ENCODE measurements around the gene RALGAPB. TPM values are rescaled to one million over a fixed set of nuclear protein-coding genes. Genes with fewer than 3 reads are reported as not detected.

RALGAPB gene
- total RNA-seq, 1 experiment from 2014 or later: 24.0 TPM

GRCh38 chr20:38523697-38524096, 51.1 kb downstream of the RALGAPB start:
- DNase-seq (ENCODE audit: low read depth, low spot score) (no peak), ATAC-seq (no peak)
- Histone ChIP-seq H3K79me2 (ENCODE audit: insufficient read depth, low read length) (no peaks in the 10 kb centered on the region), H3K4me2 (ENCODE audit: low read length) (no peak overlapping the region), H3K9me3 (ENCODE audit: control insufficient read depth in 1 of 2, insufficient read depth in 1 of 2, low read depth in 1 of 2, low read length in 2 of 2) (no peaks in the 10 kb centered on the region), H3K27ac (ENCODE audit: low read depth, low read length) (no peak overlapping the region), H3K27me3 (ENCODE audit: insufficient read depth, low read length) (no peaks in the 10 kb centered on the region), H3K36me3 (ENCODE audit: control insufficient read depth in 1 of 2, insufficient read depth in 2 of 2, low read length in 2 of 2) (peaks cover 5 to 14% of the 10 kb centered on the region in 2 experiments; a peak in 1 of 4 replicates), H3K4me1 (ENCODE audit: control insufficient read depth in 1 of 2, insufficient read depth in 2 of 2, low read length in 2 of 2) (no peaks in the 10 kb centered on the region), H3K4me3 (replicated peaks in 1 of 2; ENCODE audit: low read depth in 1 of 2, low read length in 2 of 2) (no peak overlapping the region), H3K9ac (ENCODE audit: low read length) (no peak overlapping the region), H3K9me2 (ENCODE audit: insufficient read depth) (no peaks in the 10 kb centered on the region), H2AFZ (ENCODE audit: low read depth, low read length, poor library complexity, severe bottlenecking) (no peak overlapping the region), H4K20me1 (ENCODE audit: insufficient read depth) (no peaks in the 10 kb centered on the region)
- intact Hi-C loops (cut with micrococcal nuclease): no loop called here
- CTCF ChIA-PET: no interaction called here
- POLR2A ChIA-PET: no interaction called here
- no TSS peak for BruUV-seq (replicated peaks)
- no peak for TF ChIP-seq SP1 (IDR thresholded peaks at IDR 0.05; ENCODE audit: low read depth)
- no peak for TF ChIP-seq POLR2A (IDR thresholded peaks at IDR 0.05; ENCODE audit: borderline replicate concordance, extremely low read depth, insufficient read depth, insufficient read length)
- TF ChIP-seq YY1 (IDR thresholded peaks at IDR 0.05; ENCODE audit: extremely low read depth, insufficient replicate concordance, low read depth, low read length): no peak
- no peak for TF ChIP-seq CBX3 (IDR thresholded peaks at IDR 0.05; ENCODE audit: low read depth)
- TF ChIP-seq FOSL1 (IDR thresholded peaks at IDR 0.05; ENCODE audit: low read depth): peak; percentile 15; the same call in 1 of the 2 replicates
- RAD21 ChIA-PET (ENCODE audit: low non-redundant PET in 1 of 2, low total read pairs in 2 of 2, uncharacterized antibody in 2 of 2, unreplicated experiment in 2 of 2): no interaction called here

- no TSS peak for BruUV-seq (replicated peaks)
- TF ChIP-seq ZBTB33 (IDR thresholded peaks at IDR 0.05; ENCODE audit: extremely low read depth, insufficient replicate concordance, low read length): no peak
- TF ChIP-seq CTCF (IDR thresholded peaks at IDR 0.05 in 2 of 3, conservative IDR thresholded peaks at IDR 0.05 in 1 of 3; ENCODE audit: borderline replicate concordance in 1 of 3, insufficient read depth in 1 of 3, low read depth in 2 of 3, low read length in 2 of 3): no peak
- TF ChIP-seq RAD21 (IDR thresholded peaks at IDR 0.05; ENCODE audit: low read depth): no peak
- TF ChIP-seq SRF (IDR thresholded peaks at IDR 0.05; ENCODE audit: low read depth): no peak
- TF ChIP-seq EGR1 (IDR thresholded peaks at IDR 0.05; ENCODE audit: low read depth): no peak
- no peak for TF ChIP-seq YY1 (IDR thresholded peaks at IDR 0.05; ENCODE audit: extremely low read depth, insufficient replicate concordance, low read depth, low read length)
- no peak for TF ChIP-seq SP1 (IDR thresholded peaks at IDR 0.05; ENCODE audit: low read depth)
- no peak for TF ChIP-seq JUND (IDR thresholded peaks at IDR 0.05)
- no peak for TF ChIP-seq EZH2phosphoT487 (IDR thresholded peaks at IDR 0.05; ENCODE audit: borderline replicate concordance)
- TF ChIP-seq TCF7L2 (IDR thresholded peaks at IDR 0.05; ENCODE audit: borderline replicate concordance, extremely low read depth, insufficient read depth, insufficient read length): no peak
- TF ChIP-seq CBX3 (IDR thresholded peaks at IDR 0.05; ENCODE audit: low read depth): no peak
- TF ChIP-seq POLR2A (IDR thresholded peaks at IDR 0.05; ENCODE audit: borderline replicate concordance, extremely low read depth, insufficient read depth, insufficient read length): no peak
- no peak for TF ChIP-seq POLR2AphosphoS5 (IDR thresholded peaks at IDR 0.05; ENCODE audit: low read depth, low read length)
- no peak for TF ChIP-seq SIN3A (IDR thresholded peaks at IDR 0.05; ENCODE audit: low read depth)
Measured at GRCh38 chr20:38528167-38528566, 55.5 kb downstream of the RALGAPB start.

More at GRCh38 chr20:38528167-38528566, 55.5 kb downstream of the RALGAPB start:
- Histone ChIP-seq H3K27me3 (ENCODE audit: insufficient read depth, low read length) (no peaks in the 10 kb centered on the region), H3K4me1 (ENCODE audit: control insufficient read depth in 1 of 2, insufficient read depth in 2 of 2, low read length in 2 of 2) (no peaks in the 10 kb centered on the region), H3K4me2 (ENCODE audit: low read length) (no peak overlapping the region), H3K36me3 (ENCODE audit: control insufficient read depth in 1 of 2, insufficient read depth in 2 of 2, low read length in 2 of 2) (peaks cover 11% of the 10 kb centered on the region in 2 experiments; a peak in 1 of 4 replicates), H3K79me2 (ENCODE audit: insufficient read depth, low read length) (no peaks in the 10 kb centered on the region), H3K9me2 (ENCODE audit: insufficient read depth) (no peaks in the 10 kb centered on the region), H4K20me1 (ENCODE audit: insufficient read depth) (no peaks in the 10 kb centered on the region), H3K4me3 (replicated peaks in 1 of 2; ENCODE audit: low read depth in 1 of 2, low read length in 2 of 2) (no peak overlapping the region), H2AFZ (ENCODE audit: low read depth, low read length, poor library complexity, severe bottlenecking) (no peak overlapping the region), H3K9me3 (ENCODE audit: control insufficient read depth in 1 of 2, insufficient read depth in 1 of 2, low read depth in 1 of 2, low read length in 2 of 2) (no peaks in the 10 kb centered on the region), H3K27ac (ENCODE audit: low read depth, low read length) (no peak overlapping the region), H3K9ac (ENCODE audit: low read length) (no peak overlapping the region)
- intact Hi-C loops (cut with micrococcal nuclease): no loop called here
- ChIA-PET POLR2A (no interaction called here), CTCF (no interaction called here), RAD21 (ENCODE audit: low non-redundant PET in 1 of 2, low total read pairs in 2 of 2, uncharacterized antibody in 2 of 2, unreplicated experiment in 2 of 2) (no interaction called here)
- no peak for ATAC-seq
- no peak for DNase-seq (ENCODE audit: low read depth, low spot score)

Measured in HCT116 (cell line).